HepG2 (cell line): ENCODE results near the gene SCARF1. TPM values are rescaled to one million over a fixed set of nuclear protein-coding genes. Genes with fewer than 3 reads are reported as not detected.

Experiments used
- ARID3A ChIP-seq: IDR thresholded peaks from 2 replicates; pipeline ENCODE4 v1.6.1; 2012; ENCODE audit warnings: low read depth, low read length, improper control_type of control experiment
- FOXA1 ChIP-seq, 2 experiments: fragments of 450-650 bp in 1 of 2; sonication (generic) in 1 of 2; formaldehyde crosslinking in 1 of 2; IDR thresholded peaks; 2 replicates each; pipeline versions ENCODE4 v1.4.0 to v1.6.1; 2016 to 2020; ENCODE audit warnings: missing genetic modification reagents in 1 of 2
- FUBP1 ChIP-seq: sonication (generic); formaldehyde crosslinking; IDR thresholded peaks from 2 replicates; pipeline ENCODE4 v1.5.1; 2020; ENCODE audit warnings: missing genetic modification reagents, mild to moderate bottlenecking, borderline replicate concordance
- GPN1 ChIP-seq: sonication (generic); formaldehyde crosslinking; IDR thresholded peaks from 2 replicates; pipeline ENCODE4 v1.5.1; 2020; ENCODE audit warnings: missing genetic modification reagents, borderline replicate concordance
- KDM3A ChIP-seq: IDR thresholded peaks from 2 replicates; pipeline ENCODE4 v1.6.1; 2018; ENCODE audit warnings: low read depth, missing compliant biosample characterization
- RNF2 ChIP-seq: fragments of 450-650 bp; conservative IDR thresholded peaks from 2 replicates; pipeline ENCODE4 v1.6.1; 2016; ENCODE audit warnings: low read depth
- TRIM24 ChIP-seq: sonication (generic); formaldehyde crosslinking; IDR thresholded peaks from 2 replicates; pipeline ENCODE4 v1.8.0; 2022; ENCODE audit warnings: mild to moderate bottlenecking, missing genetic modification reagents
- U2AF2 ChIP-seq: fragments of 200-400 bp; formaldehyde crosslinking; IDR thresholded peaks from 2 replicates; pipeline ENCODE4 v1.6.1; 2017; ENCODE audit warnings: low read depth, mild to moderate bottlenecking, low read length
- YEATS2 ChIP-seq: sonication (generic); formaldehyde crosslinking; IDR thresholded peaks from 2 replicates; pipeline ENCODE4 v1.4.0; 2020; ENCODE audit warnings: missing genetic modification reagents, borderline replicate concordance
- ZFP90 ChIP-seq: sonication (generic); formaldehyde crosslinking; IDR thresholded peaks from 2 replicates; pipeline ENCODE4 v1.8.0; 2022; ENCODE audit warnings: missing genetic modification reagents, mild to moderate bottlenecking, inconsistent platforms, borderline replicate concordance
- ZNF749 ChIP-seq: sonication (generic); formaldehyde crosslinking; IDR thresholded peaks from 2 replicates; pipeline ENCODE4 v1.8.0; 2022; ENCODE audit warnings: mild to moderate bottlenecking, missing genetic modification reagents, moderate library complexity, borderline replicate concordance
- ZNF891 ChIP-seq: sonication (generic); formaldehyde crosslinking; IDR thresholded peaks from 2 replicates; pipeline ENCODE4 v1.5.0; 2020; ENCODE audit warnings: mild to moderate bottlenecking, missing genetic modification reagents
- polyA plus RNA-seq, 8 experiments: library from polyadenylated mRNA; depleted of rRNA in 3 of 8; stranded (reverse) in 7 of 8; unstranded in 1 of 8; fragments of >200 nt; fragmentation: Illumina TruSeq in 4 of 8; extraction: Trizol in 4 of 8; gene quantifications; 2 replicates each; pipeline versions ENCODE4 v1.2.1 to v1.2.3, GENCODE V29; 2011 to 2016; ENCODE audit warnings: low read depth in 4 of 8, missing spikeins in 1 of 8, mixed read lengths in 1 of 8; ENCODE audit not compliant: insufficient read depth in 1 of 8
- total RNA-seq, 5 experiments: library from RNA; depleted of rRNA; stranded (reverse); fragments of >200 nt; fragmentation: Illumina TruSeq; extraction: Trizol; gene quantifications; 2 replicates each; pipeline ENCODE4 v1.2.3, GENCODE V29; 2016; ENCODE audit warnings: low read depth in 1 of 5
- TF ChIP-seq, protein P1 (sequence below): IDR thresholded peaks from 2 replicates; pipeline ENCODE4 v1.4.0; 2020; ENCODE audit warnings: mild to moderate bottlenecking, missing genetic modification reagents
- TF ChIP-seq, protein P2 (sequence below): sonication (generic); formaldehyde crosslinking; IDR thresholded peaks from 2 replicates; pipeline ENCODE4 v1.9.0; 2021; ENCODE audit warnings: mild to moderate bottlenecking, missing genetic modification reagents

The SCARF1 gene
- total and polyA plus RNA-seq, 2 of the 13 experiments (the other 11 are each of a cell fraction or from before 2014, with no cell fraction given): 0.24 to 0.71 TPM

DNA sequence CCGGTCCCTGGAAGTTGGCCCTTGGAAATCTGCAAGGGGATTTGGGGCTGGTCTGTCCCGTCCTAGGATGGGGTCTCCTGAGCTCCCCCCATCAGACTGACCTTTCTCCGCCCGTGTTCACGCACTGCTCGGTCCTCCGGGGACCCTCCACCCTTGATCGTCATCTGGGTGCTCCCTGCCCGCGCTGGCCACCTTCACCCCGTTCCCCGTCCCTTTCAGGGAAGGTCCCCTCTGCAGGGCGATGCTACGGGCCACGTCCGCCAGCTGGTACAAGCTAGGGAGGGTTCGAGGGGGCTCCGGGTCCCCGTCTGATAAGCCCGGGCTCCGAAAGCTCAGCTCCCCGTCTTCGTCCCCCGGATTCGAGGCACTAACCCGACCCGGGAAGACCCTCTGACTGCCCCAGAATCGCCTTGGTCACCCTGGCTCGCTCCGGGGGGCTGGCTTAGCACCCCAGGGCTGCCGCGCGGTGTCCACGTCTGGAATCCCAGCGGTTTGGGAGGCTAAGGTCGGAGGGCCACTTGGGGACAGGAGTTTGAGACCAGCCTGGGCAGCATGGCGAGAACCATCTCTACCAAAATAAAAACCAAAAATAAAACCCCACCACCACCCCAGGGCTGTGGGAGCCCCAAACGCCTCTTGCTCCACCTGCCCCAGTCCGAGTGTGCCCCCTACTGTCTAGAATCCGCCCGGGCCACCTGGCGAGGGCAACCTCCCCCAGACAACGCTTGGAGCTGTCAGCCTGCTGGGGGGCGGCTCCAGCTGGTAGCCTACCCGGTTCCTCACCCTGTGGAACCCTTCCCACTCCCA is 15.8 kb downstream of the SCARF1 start (continued):
- TF ChIP-seq, protein P1, sequence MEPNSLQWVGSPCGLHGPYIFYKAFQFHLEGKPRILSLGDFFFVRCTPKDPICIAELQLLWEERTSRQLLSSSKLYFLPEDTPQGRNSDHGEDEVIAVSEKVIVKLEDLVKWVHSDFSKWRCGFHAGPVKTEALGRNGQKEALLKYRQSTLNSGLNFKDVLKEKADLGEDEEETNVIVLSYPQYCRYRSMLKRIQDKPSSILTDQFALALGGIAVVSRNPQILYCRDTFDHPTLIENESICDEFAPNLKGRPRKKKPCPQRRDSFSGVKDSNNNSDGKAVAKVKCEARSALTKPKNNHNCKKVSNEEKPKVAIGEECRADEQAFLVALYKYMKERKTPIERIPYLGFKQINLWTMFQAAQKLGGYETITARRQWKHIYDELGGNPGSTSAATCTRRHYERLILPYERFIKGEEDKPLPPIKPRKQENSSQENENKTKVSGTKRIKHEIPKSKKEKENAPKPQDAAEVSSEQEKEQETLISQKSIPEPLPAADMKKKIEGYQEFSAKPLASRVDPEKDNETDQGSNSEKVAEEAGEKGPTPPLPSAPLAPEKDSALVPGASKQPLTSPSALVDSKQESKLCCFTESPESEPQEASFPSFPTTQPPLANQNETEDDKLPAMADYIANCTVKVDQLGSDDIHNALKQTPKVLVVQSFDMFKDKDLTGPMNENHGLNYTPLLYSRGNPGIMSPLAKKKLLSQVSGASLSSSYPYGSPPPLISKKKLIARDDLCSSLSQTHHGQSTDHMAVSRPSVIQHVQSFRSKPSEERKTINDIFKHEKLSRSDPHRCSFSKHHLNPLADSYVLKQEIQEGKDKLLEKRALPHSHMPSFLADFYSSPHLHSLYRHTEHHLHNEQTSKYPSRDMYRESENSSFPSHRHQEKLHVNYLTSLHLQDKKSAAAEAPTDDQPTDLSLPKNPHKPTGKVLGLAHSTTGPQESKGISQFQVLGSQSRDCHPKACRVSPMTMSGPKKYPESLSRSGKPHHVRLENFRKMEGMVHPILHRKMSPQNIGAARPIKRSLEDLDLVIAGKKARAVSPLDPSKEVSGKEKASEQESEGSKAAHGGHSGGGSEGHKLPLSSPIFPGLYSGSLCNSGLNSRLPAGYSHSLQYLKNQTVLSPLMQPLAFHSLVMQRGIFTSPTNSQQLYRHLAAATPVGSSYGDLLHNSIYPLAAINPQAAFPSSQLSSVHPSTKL (CRISPR knock-in tag): no peak
- TF ChIP-seq FUBP1 (CRISPR knock-in tag) (no peak), TRIM24 (no peak), KDM3A (no peak), ZFP90 (CRISPR knock-in tag) (peak; percentile 31; the same call in 1 of the 2 replicates), U2AF2 (no peak), FOXA1 (IDR thresholded peaks at IDR 0.05) (no peak), FOXA1 (CRISPR knock-in tag; IDR thresholded peaks at IDR 0.05) (no peak), ARID3A (no peak), ZNF891 (CRISPR knock-in tag) (no peak), YEATS2 (CRISPR knock-in tag) (no peak), RNF2 (no peak), ZNF749 (CRISPR knock-in tag) (no peak), GPN1 (no peak)
- TF ChIP-seq, protein P2, sequence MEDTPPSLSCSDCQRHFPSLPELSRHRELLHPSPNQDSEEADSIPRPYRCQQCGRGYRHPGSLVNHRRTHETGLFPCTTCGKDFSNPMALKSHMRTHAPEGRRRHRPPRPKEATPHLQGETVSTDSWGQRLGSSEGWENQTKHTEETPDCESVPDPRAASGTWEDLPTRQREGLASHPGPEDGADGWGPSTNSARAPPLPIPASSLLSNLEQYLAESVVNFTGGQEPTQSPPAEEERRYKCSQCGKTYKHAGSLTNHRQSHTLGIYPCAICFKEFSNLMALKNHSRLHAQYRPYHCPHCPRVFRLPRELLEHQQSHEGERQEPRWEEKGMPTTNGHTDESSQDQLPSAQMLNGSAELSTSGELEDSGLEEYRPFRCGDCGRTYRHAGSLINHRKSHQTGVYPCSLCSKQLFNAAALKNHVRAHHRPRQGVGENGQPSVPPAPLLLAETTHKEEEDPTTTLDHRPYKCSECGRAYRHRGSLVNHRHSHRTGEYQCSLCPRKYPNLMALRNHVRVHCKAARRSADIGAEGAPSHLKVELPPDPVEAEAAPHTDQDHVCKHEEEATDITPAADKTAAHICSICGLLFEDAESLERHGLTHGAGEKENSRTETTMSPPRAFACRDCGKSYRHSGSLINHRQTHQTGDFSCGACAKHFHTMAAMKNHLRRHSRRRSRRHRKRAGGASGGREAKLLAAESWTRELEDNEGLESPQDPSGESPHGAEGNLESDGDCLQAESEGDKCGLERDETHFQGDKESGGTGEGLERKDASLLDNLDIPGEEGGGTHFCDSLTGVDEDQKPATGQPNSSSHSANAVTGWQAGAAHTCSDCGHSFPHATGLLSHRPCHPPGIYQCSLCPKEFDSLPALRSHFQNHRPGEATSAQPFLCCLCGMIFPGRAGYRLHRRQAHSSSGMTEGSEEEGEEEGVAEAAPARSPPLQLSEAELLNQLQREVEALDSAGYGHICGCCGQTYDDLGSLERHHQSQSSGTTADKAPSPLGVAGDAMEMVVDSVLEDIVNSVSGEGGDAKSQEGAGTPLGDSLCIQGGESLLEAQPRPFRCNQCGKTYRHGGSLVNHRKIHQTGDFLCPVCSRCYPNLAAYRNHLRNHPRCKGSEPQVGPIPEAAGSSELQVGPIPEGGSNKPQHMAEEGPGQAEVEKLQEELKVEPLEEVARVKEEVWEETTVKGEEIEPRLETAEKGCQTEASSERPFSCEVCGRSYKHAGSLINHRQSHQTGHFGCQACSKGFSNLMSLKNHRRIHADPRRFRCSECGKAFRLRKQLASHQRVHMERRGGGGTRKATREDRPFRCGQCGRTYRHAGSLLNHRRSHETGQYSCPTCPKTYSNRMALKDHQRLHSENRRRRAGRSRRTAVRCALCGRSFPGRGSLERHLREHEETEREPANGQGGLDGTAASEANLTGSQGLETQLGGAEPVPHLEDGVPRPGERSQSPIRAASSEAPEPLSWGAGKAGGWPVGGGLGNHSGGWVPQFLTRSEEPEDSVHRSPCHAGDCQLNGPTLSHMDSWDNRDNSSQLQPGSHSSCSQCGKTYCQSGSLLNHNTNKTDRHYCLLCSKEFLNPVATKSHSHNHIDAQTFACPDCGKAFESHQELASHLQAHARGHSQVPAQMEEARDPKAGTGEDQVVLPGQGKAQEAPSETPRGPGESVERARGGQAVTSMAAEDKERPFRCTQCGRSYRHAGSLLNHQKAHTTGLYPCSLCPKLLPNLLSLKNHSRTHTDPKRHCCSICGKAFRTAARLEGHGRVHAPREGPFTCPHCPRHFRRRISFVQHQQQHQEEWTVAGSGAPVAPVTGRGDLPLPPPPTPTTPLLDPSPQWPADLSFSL (CRISPR knock-in tag): no peak
